Gastroesophageal sphincter (tissue), 4 donors: ENCODE data around the gene KDSR. TPM values are rescaled to one million over a fixed set of nuclear protein-coding genes. Genes with fewer than 3 reads are reported as not detected.

ENCODE experiments used
- ATAC-seq: fragments of 150-250 bp; one replicate; pipeline ENCODE4 v1.9.1; 2016; ENCODE audit warnings: mild to moderate bottlenecking, moderate library complexity
- H3K27ac ChIP-seq, 4 donors: fragments of 200-600 bp; sonication (generic) in 3 of 4; 1 replicate in 3 of 4; 2 replicates in 1 of 4; pipeline ENCODE4 v1.5.1; 2016 to 2019
- H3K27me3 ChIP-seq: fragments of 200-600 bp; sonication (generic); one replicate; pipeline ENCODE4 v1.5.1; 2019
- H3K36me3 ChIP-seq, 2 donors: fragments of 200-600 bp; sonication (generic); one replicate each; pipeline ENCODE4 v1.5.1; 2019; ENCODE audit warnings: control low read depth in 1 of 2
- H3K4me1 ChIP-seq, 3 donors: fragments of 200-600 bp; sonication (generic); 1 replicate in 2 of 3; 2 replicates in 1 of 3; pipeline ENCODE4 v1.5.1; 2016 to 2019; ENCODE audit warnings: control low read depth in 2 of 3
- H3K4me3 ChIP-seq, 2 donors: fragments of 200-600 bp; sonication (generic); one replicate each; pipeline ENCODE4 v1.5.1; 2019; ENCODE audit warnings: mild to moderate bottlenecking in 1 of 2, moderate library complexity in 1 of 2
- H3K9me3 ChIP-seq, 3 donors: fragments of 200-600 bp; sonication (generic); one replicate each; pipeline ENCODE4 v1.5.1; 2017 to 2019; ENCODE audit warnings: control low read depth in 2 of 3
- CTCF ChIP-seq, 4 experiments: fragments of 200-600 bp in 2 of 4; fragments of 450-650 bp in 2 of 4; sonication (generic) in 1 of 4; IDR thresholded peaks; one replicate each; pipeline ENCODE4 v1.5.1; 2017 to 2019; ENCODE audit warnings: antibody characterized with exemption in 4 of 4, mild to moderate bottlenecking in 2 of 4, moderate library complexity in 2 of 4
- EP300 ChIP-seq: sonication (generic); formaldehyde crosslinking; IDR thresholded peaks from one replicate; pipeline ENCODE4 v1.6.1; 2017; ENCODE audit warnings: antibody characterized with exemption, mild to moderate bottlenecking
- POLR2A ChIP-seq, 2 donors: fragments of 450-650 bp; IDR thresholded peaks; one replicate each; pipeline ENCODE4 v1.6.1; 2017; ENCODE audit warnings: antibody characterized with exemption in 2 of 2, mild to moderate bottlenecking in 2 of 2, moderate library complexity in 1 of 2
- POLR2AphosphoS5 ChIP-seq: sonication (generic); formaldehyde crosslinking; IDR thresholded peaks from one replicate; pipeline ENCODE4 v1.6.1; 2017; ENCODE audit warnings: antibody characterized with exemption
- WGBS, 2 donors: methylation state at CpG; one replicate each; pipeline ENCODE4 v1.1.5; 2018; ENCODE audit warnings: low coverage in 1 of 2; 5-methylcytosine and 5-hydroxymethylcytosine counted together
- total RNA-seq, 4 donors: library from RNA; depleted of rRNA; stranded (reverse); fragments of >200 nt; gene quantifications; one replicate each; pipeline ENCODE4 v1.1.0, GENCODE V29; 2016

KDSR gene
- total RNA-seq, 4 donors from 2014 or later = 36.9 to 67.3 (median 51.2) TPM

- Histone ChIP-seq H3K27ac (peak overlapping the region in 2 of 4 donors; percentile 27 to 90), H3K9me3 (no peaks in the 10 kb centered on the region), H3K4me1 (peaks cover 0 to 73% (median 6%) of the 10 kb centered on the region in 3 donors), H3K36me3 (no peaks in the 10 kb centered on the region), H3K27me3 (no peaks in the 10 kb centered on the region), H3K4me3 (no peak overlapping the region)
- TF ChIP-seq EP300 (no peak), POLR2A (IDR thresholded peaks at IDR 0.05) (no peak), CTCF (IDR thresholded peaks at IDR 0.05) (no peak), POLR2AphosphoS5 (no peak)
- ATAC-seq = no peak
- WGBS, 2 donors = 61 to 62% methylated on average over 5 of the region's 5 CpGs
Measured at GRCh38 chr18:63312737-63313395, 54.1 kb downstream of the KDSR start.

- ATAC-seq = no peak
- WGBS, 2 donors = 94 to 100% methylated on average over 3 of the region's 3 CpGs
- peaks cover 6 to 79% (median 10%) of the 10 kb centered on the region in 3 donors for H3K4me1 ChIP-seq
Measured at GRCh38 chr18:63312019-63312409, 55.0 kb downstream of the KDSR start.

GRCh38 chr18:63311118-63312018 is 55.6 kb downstream of the KDSR start:
- no peaks in the 10 kb centered on the region for H3K27me3 ChIP-seq
- no peaks in the 10 kb centered on the region for H3K9me3 ChIP-seq
- no peaks in the 10 kb centered on the region for H3K36me3 ChIP-seq
- TF ChIP-seq CTCF (IDR thresholded peaks at IDR 0.05) (no peak), POLR2AphosphoS5 (no peak), EP300 (no peak)
- 69 to 72% methylated on average over 8 of the region's 8 CpGs for WGBS, 2 donors
- H3K4me1 ChIP-seq = peaks cover 6 to 79% (median 10%) of the 10 kb centered on the region in 3 donors
- ATAC-seq = no peak
- H3K4me3 ChIP-seq = no peak overlapping the region
- H3K27ac ChIP-seq = no peak overlapping the region

More at GRCh38 chr18:63312019-63312409, 55.0 kb downstream of the KDSR start:
- no peaks in the 10 kb centered on the region for H3K27me3 ChIP-seq
- no peak overlapping the region for H3K4me3 ChIP-seq
- no peaks in the 10 kb centered on the region for H3K9me3 ChIP-seq
- TF ChIP-seq EP300 = no peak
- TF ChIP-seq CTCF (IDR thresholded peaks at IDR 0.05) = no peak
- no peak for TF ChIP-seq POLR2A (IDR thresholded peaks at IDR 0.05)
- no peak for TF ChIP-seq POLR2AphosphoS5
- H3K36me3 ChIP-seq = no peaks in the 10 kb centered on the region
- no peak overlapping the region for H3K27ac ChIP-seq

- ATAC-seq = no peak
- TF ChIP-seq POLR2A (IDR thresholded peaks at IDR 0.05) = no peak
- TF ChIP-seq CTCF (IDR thresholded peaks at IDR 0.05) = no peak
- TF ChIP-seq POLR2AphosphoS5 = no peak
- no peak for TF ChIP-seq EP300
- no peaks in the 10 kb centered on the region for H3K36me3 ChIP-seq
- WGBS, 2 donors = 91 to 94% methylated on average over 3 to 5 of the region's 5 CpGs
- H3K27ac ChIP-seq = no peak overlapping the region
- no peaks in the 10 kb centered on the region for H3K27me3 ChIP-seq
- peaks cover 6 to 60% (median 10%) of the 10 kb centered on the region in 3 donors for H3K4me1 ChIP-seq
- H3K9me3 ChIP-seq = no peaks in the 10 kb centered on the region
- no peak overlapping the region for H3K4me3 ChIP-seq
Measured at GRCh38 chr18:63309422-63309821, 57.6 kb downstream of the KDSR start.
